ENCODE measurements around the gene CLPX. TPM values are rescaled to one million over a fixed set of nuclear protein-coding genes. Genes with fewer than 3 reads are reported as not detected.
A peak's percentile ranks its signal among the peaks of the same experiment; 100 is the strongest.
"Not testable (repeated sequence)": the region's sequence is repeated elsewhere in the genome, so short reads cannot be mapped to it uniquely, and the experiment has no call there.

The CLPX gene
- total RNA-seq, 1 donor from 2014 or later, result 53.5 TPM

GRCh38 chr15:65101891-65102708 is 83.0 kb downstream of the CLPX start:
- H3K36me3 Mint-ChIP-seq (ENCODE audit: low read depth), result peaks cover 36% of the 10 kb centered on the region
- H3K27me3 Mint-ChIP-seq (ENCODE audit: low read depth), result no peaks in the 10 kb centered on the region
- no peaks in the 10 kb centered on the region for H3K9me3 Mint-ChIP-seq
- no peak overlapping the region for H3K4me3 Mint-ChIP-seq (ENCODE audit: low read depth)
- intact Hi-C loops (cut with micrococcal nuclease), result loop anchor here (1.0 kb wide), 1 partner anchor 47 kb away; no protein-coding TSS in a partner anchor
- peaks cover 5% of the 10 kb centered on the region for H3K4me1 Mint-ChIP-seq (ENCODE audit: low read depth)
- DNase-seq (ENCODE audit: low spot score), result no peak
- no peak overlapping the region for H3K27ac Mint-ChIP-seq

GRCh38 chr15:65101411-65101890 is 83.7 kb downstream of the CLPX start:
- Mint-ChIP-seq H3K4me3 (ENCODE audit: low read depth) (no peak overlapping the region), H3K36me3 (ENCODE audit: low read depth) (peaks cover 36% of the 10 kb centered on the region), H3K9me3 (no peaks in the 10 kb centered on the region), H3K4me1 (ENCODE audit: low read depth) (peaks cover 5% of the 10 kb centered on the region), H3K27me3 (ENCODE audit: low read depth) (no peaks in the 10 kb centered on the region), H3K27ac (no peak overlapping the region)
- peak; percentile 35 for DNase-seq (ENCODE audit: low spot score)
- intact Hi-C loops (cut with micrococcal nuclease), result loop anchor here (1.0 kb wide), 1 partner anchor 46 kb away; no protein-coding TSS in a partner anchor

DNA sequence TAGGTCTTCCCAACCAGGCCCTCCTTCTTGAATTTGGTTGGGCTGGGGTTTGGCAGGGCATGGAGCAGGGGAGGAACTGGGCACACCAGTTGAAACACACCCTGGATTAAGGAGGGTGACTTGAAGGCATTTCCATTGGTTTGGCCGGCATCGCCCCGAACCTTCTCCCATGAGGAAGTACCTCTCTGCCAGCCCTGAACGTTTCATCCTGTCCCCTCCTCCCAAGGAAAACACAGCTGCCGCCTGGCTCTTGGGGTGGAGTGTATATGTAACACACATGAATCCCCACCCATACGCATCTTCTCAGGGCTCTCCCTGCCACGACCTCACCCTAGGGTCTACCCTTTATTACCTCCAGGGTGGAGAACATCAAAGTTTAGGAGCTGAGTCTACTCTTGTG is 84.7 kb downstream of the CLPX start:
- no peak for DNase-seq (ENCODE audit: low spot score)
- Mint-ChIP-seq H3K4me3 (ENCODE audit: low read depth) (no peak overlapping the region), H3K36me3 (ENCODE audit: low read depth) (peaks cover 27% of the 10 kb centered on the region), H3K9me3 (no peaks in the 10 kb centered on the region), H3K27ac (no peak overlapping the region), H3K27me3 (ENCODE audit: low read depth) (no peaks in the 10 kb centered on the region), H3K4me1 (ENCODE audit: low read depth) (no peaks in the 10 kb centered on the region)
- intact Hi-C loops (cut with micrococcal nuclease), result no loop called here

DNA sequence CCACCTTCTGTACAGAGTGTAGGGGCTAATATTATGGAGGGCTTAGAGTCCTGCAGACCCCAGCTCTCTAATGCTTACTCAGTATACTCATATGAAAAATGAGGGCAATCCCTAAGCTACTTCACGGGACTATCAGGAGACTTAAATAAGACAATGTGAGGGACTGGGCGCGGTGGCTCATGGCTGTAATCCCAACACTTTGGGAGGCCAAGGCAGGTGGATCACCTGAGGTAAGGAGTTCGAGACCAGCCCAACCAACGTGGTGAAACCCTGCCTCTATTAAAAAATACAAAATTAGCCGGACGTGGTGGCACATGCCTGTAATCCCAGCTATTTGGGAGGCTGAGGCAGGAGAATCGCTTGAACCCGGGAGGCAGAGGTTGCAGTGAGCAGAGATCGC is 85.3 kb downstream of the CLPX start:
- DNase-seq (ENCODE audit: low spot score); intact Hi-C loops (cut with micrococcal nuclease); H3K27me3 Mint-ChIP-seq (ENCODE audit: low read depth); H3K4me1 Mint-ChIP-seq (ENCODE audit: low read depth); H3K9me3 Mint-ChIP-seq; H3K4me3 Mint-ChIP-seq (ENCODE audit: low read depth); H3K27ac Mint-ChIP-seq: not testable (repeated sequence)
- H3K36me3 Mint-ChIP-seq (ENCODE audit: low read depth), result peaks cover 21% of the 10 kb centered on the region

DNA sequence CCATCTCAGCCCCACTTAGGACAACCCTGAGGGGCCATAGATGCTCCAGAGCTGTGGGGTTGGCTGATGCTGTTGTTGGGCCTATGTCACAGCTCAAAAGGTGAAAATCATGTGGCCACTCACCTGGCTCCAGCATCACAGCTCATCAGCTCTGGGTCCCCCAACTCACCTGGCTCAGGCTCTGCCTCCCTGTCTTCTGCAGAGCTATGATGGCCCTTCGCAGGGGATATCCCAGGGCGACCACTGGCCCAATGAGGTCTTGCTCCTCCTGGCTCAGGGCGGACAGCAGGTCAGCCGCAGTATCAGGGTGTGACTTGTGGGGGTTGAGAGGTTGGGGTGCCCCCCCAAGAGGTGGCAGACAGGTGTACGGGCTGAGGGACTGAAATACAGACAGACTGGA is 85.8 kb downstream of the CLPX start:
- no peaks in the 10 kb centered on the region for H3K4me1 Mint-ChIP-seq (ENCODE audit: low read depth)
- no peak overlapping the region for H3K27ac Mint-ChIP-seq
- H3K36me3 Mint-ChIP-seq (ENCODE audit: low read depth), result peaks cover 21% of the 10 kb centered on the region
- no peaks in the 10 kb centered on the region for H3K9me3 Mint-ChIP-seq
- intact Hi-C loops (cut with micrococcal nuclease), result no loop called here
- no peaks in the 10 kb centered on the region for H3K27me3 Mint-ChIP-seq (ENCODE audit: low read depth)
- H3K4me3 Mint-ChIP-seq (ENCODE audit: low read depth), result no peak overlapping the region
- no peak for DNase-seq (ENCODE audit: low spot score)

Other genes with a start within 250 kb of the CLPX start
- gene SPG21, start 195.4 kb downstream of the CLPX start, total RNA-seq, result 61.4 and 63.1 TPM in 2 replicates
- gene MTFMT, start 155.7 kb downstream of the CLPX start, total RNA-seq, result 22.7 and 23.4 TPM in 2 replicates
- not detected in 2 replicates for gene SLC51B, start 140.0 kb downstream of the CLPX start, total RNA-seq
- gene RASL12, start 117.4 kb downstream of the CLPX start, total RNA-seq, result not detected in 2 replicates
- not detected in 2 replicates for gene KBTBD13, start 108.6 kb downstream of the CLPX start, total RNA-seq
- 6.0 and 6.3 TPM in 2 replicates for gene UBAP1L, start 70.1 kb downstream of the CLPX start, total RNA-seq
- gene PDCD7, start 51.5 kb downstream of the CLPX start, total RNA-seq, result 51.9 and 68.4 TPM in 2 replicates
- 0.05 TPM in 1 of 2 replicates, not detected in the other for gene CILP, start 26.1 kb upstream of the CLPX start, total RNA-seq
- 11.0 and 11.5 TPM in 2 replicates for gene PARP16, start 101.5 kb upstream of the CLPX start, total RNA-seq
- not detected in 2 replicates for gene RNU5A-1, start 110.7 kb upstream of the CLPX start, total RNA-seq
- gene RNU5B-1, start 119.3 kb upstream of the CLPX start, total RNA-seq, result not detected in 2 replicates
- gene IGDCC3, start 192.7 kb upstream of the CLPX start, total RNA-seq, result not detected in 2 replicates
- 0.18 and 0.39 TPM in 2 replicates for gene IGDCC4, start 237.6 kb upstream of the CLPX start, total RNA-seq